Islet precursor cell (in vitro differentiated cells): ENCODE results near the gene GRIN2A.

Experiments
- DNase-seq: peaks from one replicate; pipeline ENCODE4 v3.0.0-alpha.2; 2018

The GRIN2A gene

GRCh38 chr16:10128397-10129258 lies 53.6 kb downstream of the GRIN2A start:
- DNase-seq: no peak

- DNase-seq: no peak
Observed at GRCh38 chr16:10126686-10127085, 55.5 kb downstream of the GRIN2A start.

- DNase-seq: no peak
Observed at GRCh38 chr16:10123141-10123540, 59.1 kb downstream of the GRIN2A start.

- no peak for DNase-seq
Observed at GRCh38 chr16:10122546-10122945, 59.7 kb downstream of the GRIN2A start.

GRCh38 chr16:10121897-10122425 lies 60.3 kb downstream of the GRIN2A start:
- no peak for DNase-seq

- peak; percentile 81 for DNase-seq
Observed at GRCh38 chr16:10121491-10121890, 60.7 kb downstream of the GRIN2A start.

- no peak for DNase-seq
Observed at GRCh38 chr16:10120953-10121352, 61.3 kb downstream of the GRIN2A start.

GRCh38 chr16:10114409-10114808 lies 67.8 kb downstream of the GRIN2A start:
- DNase-seq: no peak

- DNase-seq: no peak
Observed at GRCh38 chr16:10113248-10113647, 69.0 kb downstream of the GRIN2A start.

GRCh38 chr16:10112021-10112420 lies 70.2 kb downstream of the GRIN2A start:
- no peak for DNase-seq

- no peak for DNase-seq
Observed at GRCh38 chr16:10111156-10111761, 71.0 kb downstream of the GRIN2A start.

GRCh38 chr16:10110552-10110951 lies 71.7 kb downstream of the GRIN2A start:
- no peak for DNase-seq

- no peak for DNase-seq
Observed at GRCh38 chr16:10107081-10107480, 75.1 kb downstream of the GRIN2A start.

- no peak for DNase-seq
Observed at GRCh38 chr16:10103700-10104099, 78.5 kb downstream of the GRIN2A start.

GRCh38 chr16:10103118-10103517 lies 79.1 kb downstream of the GRIN2A start:
- no peak for DNase-seq

GRCh38 chr16:10100829-10101228 lies 81.4 kb downstream of the GRIN2A start:
- DNase-seq: no peak

GRCh38 chr16:10098991-10099390 lies 83.2 kb downstream of the GRIN2A start:
- no peak for DNase-seq

- DNase-seq: no peak
Observed at GRCh38 chr16:10097271-10097670, 85.0 kb downstream of the GRIN2A start.

- DNase-seq: no peak
Observed at GRCh38 chr16:10093576-10093975, 88.7 kb downstream of the GRIN2A start.

GRCh38 chr16:10090816-10091215 lies 91.4 kb downstream of the GRIN2A start:
- no peak for DNase-seq

- peak; percentile 83 for DNase-seq
Observed at GRCh38 chr16:10088380-10088793, 93.8 kb downstream of the GRIN2A start.

- DNase-seq: no peak
Observed at GRCh38 chr16:10087151-10087550, 95.1 kb downstream of the GRIN2A start.

GRCh38 chr16:10086620-10087019 lies 95.6 kb downstream of the GRIN2A start:
- DNase-seq: no peak
